ENCODE results near the gene MAB21L2. TPM values are rescaled to one million over a fixed set of nuclear protein-coding genes. Genes with fewer than 3 reads are reported as not detected.
"Not testable (repeated sequence)": the region's sequence is repeated elsewhere in the genome, so short reads cannot be mapped to it uniquely, and the experiment has no call there.

The MAB21L2 gene
- total RNA-seq = 0.13 and 1.3 TPM in 2 replicates

DNA sequence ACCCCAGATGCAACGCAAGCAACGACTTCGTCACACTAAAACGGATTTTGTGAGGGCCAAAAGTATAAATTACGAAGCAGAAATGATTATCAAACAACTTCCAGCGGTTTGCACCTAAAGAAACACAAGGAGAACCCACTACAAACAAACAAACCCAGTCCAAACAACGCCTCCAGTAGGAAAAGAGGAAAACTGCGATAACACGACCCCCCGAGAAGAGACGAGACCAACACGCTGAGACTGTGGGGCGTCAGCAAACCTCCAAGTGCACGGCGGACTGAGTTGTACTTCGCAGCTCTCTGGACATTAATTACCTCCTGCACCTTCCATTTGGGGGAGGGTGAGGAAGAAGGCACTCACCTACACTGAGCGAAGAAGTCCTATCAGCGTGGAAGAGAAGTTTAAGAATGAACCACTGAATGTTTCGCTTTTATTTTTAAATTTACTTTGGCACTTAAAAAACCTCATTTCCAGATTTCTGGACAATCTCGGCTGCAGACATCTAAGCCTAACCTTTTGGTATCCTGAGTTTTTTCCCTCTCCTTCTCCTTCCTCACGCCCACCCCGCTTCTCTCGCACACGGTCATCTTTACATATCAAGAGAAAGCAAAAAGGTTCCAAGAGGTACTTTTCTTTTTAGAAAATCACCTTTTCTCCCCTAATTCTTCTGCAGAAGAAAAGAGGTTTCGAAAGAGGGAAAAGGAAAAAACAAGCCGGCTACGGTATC is at the start of gene MAB21L2:
MAB21L2 (plus strand) TSS at position 6 of the 727 bp plus-strand sequence. CDS start 879 bp downstream, outside the sequence.
- DNase-seq (ENCODE audit: low read depth in 2 of 2) = peak in 1 of 2 donors; percentile 54

DNA sequence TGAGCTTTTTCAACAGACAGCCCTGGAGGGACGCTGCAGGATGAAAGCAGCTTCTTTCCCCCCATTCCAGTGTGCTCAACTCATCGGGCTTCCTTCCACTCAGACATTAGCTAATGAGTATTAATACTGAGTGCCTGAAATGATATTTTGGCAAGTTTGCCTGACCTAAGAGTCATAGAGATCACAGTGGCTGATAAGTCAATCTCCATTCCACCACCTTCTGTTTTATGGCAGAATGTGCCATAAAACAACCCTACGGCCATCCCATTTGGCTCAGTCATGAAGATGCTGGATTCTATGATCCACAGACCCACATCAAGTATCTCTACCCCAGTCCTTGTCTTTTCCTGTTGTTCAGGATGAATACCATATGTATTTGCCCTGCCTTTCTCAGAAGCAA is 48.3 kb upstream of the MAB21L2 start:
- DNase-seq (ENCODE audit: low read depth in 2 of 2) = no peak

DNA sequence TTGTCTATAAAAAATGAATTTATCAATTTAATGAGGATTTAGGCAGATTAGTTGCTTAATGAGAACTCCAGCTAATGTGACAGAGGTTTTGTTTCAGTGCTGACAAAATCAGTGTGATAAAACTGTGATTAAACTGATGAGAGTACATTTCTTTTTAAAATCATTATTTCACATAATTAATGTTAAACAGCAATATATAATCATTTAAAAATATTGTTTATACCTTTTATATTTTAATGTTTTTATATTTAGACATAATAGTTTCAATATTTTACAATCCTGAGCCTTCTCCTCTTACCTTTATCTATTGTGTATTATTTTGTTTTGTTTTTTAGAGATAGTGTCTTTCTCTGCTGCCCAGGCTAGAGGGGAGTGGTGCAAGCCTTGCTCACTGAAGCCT is 47.1 kb upstream of the MAB21L2 start:
- no peak for DNase-seq (ENCODE audit: low read depth in 2 of 2)

DNA sequence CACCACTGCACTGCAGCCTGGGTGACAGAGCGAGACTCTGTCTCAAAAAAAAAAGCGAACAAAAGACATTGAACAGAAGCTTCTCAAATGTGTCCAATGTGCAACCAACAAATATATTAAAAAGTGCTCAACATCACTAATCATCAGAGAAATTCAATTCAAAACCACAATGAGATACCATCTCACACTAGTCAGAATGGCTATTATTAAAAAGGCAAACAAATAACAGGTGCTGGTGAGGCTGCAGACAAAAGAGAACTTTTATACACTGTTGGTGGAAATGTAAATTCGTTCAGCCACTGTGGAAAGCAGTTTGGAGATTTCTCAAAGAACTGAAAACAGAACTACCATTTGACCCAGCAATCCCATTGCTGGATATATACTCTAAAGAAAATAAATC is 44.0 kb upstream of the MAB21L2 start:
- not testable (repeated sequence) for DNase-seq (ENCODE audit: low read depth in 2 of 2)

DNA sequence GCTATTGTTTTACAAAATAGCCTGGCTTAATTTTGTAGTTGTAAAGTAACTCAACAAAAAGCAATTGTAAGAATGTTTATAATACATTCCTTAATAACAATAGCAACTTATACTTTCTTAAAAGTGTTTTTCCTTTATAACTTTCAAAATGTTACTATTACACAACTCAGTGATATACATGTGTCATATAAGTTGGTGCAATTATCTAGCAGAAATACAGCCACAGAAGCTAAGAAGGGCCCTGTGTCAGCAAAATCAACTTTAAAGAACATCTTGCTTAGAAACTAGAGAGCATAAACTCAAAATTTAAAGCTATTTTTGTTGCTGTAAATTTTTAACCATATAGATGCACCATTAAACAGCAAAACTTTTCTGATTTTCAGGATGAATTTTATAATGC is 41.4 kb upstream of the MAB21L2 start:
- DNase-seq (ENCODE audit: low read depth in 2 of 2) = no peak

DNA sequence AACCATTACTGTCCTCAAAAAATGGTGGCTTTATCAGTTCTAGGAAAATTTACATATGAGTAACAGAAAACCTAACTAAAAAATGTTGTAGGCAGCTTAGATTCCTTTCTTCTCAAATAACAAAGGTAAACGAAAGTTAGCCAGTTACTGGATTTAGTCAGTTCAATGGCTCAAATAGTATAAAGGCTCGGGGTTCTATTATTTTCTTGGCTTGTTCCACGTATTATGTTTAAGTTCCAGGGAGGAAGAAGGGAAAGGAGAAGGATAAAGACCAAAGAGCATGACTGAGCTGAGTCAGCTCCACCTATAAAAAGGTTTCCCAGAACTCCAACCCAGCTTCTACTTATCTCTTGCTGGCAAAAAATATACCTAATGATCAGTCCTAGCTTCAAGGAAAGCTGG is 41.0 kb upstream of the MAB21L2 start:
- DNase-seq (ENCODE audit: low read depth in 2 of 2) = no peak

DNA sequence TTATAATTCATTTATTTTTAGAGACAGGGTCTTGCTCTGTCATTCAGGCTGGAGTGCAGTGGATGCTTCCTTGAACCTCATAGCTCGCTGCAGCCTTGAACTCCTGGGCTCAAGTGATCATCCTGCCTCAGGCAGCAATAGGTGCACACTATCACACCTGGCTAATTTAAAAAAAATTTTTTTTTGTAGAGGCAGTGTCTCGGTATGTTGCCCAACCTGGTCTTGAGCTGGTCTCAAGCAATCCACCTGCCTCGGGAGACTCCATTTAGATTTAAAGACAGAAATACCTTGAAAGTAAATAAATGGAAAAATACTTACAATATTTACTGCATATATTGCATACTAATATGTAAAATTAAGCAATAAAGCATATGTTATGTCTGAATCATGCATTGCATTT is 40.3 kb upstream of the MAB21L2 start:
- no peak for DNase-seq (ENCODE audit: low read depth in 2 of 2)

DNA sequence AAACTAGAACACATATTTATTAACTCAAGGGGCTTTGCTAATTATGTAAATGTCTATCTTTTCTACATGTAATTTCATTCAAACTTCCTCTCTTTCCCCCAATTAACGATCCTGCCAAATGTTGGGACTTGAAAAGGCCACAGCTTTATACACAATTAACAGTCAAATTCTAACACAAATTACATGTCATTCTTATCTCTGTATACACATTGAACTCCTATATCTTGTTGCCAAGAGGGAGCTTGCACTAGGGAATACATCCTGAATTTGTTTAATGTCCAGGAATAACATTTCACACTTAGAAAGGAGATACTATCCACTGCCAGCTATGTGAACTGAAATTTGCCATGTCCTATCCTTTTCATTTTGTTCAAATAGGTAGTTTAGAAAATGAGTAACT is 38.9 kb upstream of the MAB21L2 start:
- peak in 1 of 2 donors; percentile 2 for DNase-seq (ENCODE audit: low read depth in 2 of 2)

DNA sequence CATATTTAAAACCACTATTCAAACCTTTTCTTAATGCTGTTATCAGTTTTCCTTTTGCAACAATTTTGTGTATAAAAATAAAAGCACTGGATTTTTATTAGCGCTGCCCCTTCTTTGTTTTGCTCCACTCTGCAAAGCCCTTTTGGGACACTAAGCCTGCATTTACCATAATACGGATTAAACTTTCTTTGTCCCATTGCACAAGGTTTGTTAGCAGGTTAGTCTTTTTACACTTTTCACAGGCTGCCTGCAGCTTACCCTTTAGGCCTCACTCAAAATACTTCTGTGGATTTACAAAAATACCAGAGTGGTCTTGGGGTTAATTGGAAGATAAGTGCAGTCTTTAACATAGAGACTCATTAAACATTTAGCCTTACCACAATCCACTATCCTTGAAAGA is 35.7 kb upstream of the MAB21L2 start:
- no peak for DNase-seq (ENCODE audit: low read depth in 2 of 2)

DNA sequence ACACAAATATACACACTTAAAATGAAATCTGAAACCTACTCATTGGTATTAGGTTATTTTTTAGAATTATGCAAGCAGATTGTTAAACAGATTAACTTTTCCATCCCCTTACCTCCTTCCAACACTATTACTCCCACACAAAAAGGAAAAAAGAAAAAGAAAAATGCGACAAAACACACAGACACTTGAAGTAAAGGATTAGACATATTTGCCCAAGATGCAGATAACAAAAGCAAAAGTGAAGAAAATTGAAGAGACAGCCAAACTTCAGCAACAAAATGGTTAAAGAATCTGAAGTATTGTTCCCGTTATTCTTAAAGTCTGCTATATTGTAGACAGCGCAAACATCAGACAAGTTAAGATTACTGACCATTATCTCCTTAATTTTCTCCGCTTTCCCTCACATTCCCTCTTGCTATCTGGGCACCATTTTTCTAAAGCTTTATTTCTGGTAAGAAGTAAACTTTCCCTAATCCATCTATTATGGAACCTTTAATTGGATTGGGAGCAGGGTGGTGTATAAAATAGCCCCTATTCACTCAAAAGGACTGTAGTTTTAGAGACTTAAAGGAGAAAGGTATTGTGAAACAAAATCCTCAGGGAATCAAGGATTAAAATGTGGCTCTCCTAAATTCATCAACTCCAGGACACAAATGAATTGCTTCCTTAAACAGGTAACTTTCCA is 34.7 kb upstream of the MAB21L2 start:
- no peak for DNase-seq (ENCODE audit: low read depth in 2 of 2)

DNA sequence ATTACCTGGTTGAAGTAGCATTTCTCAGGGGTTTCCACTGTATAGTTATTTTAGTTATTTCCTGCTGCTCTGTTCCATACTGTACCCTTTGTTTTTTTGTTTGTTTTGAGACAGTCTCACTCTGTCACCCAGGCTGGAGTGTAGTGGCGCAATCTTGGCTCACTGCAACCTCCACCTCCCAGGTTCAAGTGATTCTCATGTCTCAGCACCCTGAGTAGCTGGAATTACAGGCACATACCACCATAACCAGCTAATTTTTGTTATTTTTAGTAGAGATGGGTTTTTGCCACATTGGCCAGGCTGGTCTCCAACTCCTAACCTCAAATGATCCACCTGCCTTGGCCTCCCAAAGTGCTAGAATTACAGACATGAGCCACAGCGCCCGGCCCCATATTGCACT is 24.1 kb upstream of the MAB21L2 start:
- DNase-seq (ENCODE audit: low read depth in 2 of 2) = not testable (repeated sequence)

DNA sequence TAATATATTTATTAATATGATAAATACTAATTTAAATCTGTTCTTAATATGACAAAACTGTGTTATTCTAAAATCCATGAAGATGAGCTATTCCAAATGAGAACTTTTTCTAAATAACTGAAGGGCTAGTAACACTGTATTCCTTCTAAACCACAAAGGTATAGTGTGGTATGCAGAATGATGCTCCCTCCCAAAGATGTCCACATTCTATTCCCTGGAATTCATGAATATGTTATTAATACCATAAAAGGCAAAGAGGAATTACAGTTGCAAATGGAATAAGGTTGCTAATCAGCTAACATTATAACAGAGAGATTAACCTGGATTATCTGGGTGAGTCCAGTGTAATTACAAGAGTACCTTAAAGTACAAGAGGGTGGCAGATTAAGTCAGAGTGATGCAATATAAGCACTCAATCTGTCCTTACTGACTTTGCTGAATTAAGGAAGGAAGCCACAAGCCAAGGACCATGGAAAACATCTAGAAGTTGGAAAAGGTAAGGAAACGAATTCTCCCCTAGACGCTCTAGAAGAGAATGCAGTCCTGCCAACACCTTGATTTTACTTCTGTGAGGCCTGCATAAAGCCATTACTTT is 20.7 kb upstream of the MAB21L2 start:
- DNase-seq (ENCODE audit: low read depth in 2 of 2) = no peak

DNA sequence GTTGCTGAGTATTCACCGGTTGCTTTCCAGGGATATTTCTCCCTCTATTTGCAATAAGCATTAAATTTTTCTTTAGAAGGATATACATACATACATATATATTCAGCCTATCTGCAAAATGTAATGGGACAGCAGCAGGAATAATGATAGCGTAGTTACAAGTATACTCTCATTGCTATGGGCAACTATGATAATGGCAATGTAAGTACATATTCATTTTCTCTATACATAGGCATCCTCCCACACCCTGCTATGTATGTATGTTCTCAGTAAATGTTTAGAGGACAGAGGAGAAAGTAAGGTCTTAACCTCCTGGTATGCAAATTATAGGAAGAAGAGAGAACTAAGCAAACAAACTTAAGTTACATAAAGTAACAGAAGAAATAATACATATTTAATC is 19.7 kb upstream of the MAB21L2 start:
- DNase-seq (ENCODE audit: low read depth in 2 of 2) = no peak

DNA sequence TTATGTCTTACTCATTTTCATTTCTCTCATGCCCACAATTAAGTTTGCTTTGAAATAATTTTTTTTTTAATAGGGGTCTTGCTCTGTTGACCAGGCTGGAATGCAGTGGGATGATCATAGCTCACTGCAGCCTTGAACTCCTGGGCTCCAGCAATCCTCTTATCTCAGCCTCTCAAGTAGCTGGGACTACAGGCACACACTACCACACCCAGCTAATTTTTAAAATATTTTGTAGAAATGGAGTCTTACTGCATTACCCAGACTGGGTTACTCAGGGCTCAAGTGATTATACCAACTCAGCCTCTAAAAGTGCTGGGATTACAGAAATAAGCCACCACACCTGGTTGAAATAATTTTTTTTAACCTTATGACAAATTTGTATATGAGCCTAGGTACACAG is 19.2 kb upstream of the MAB21L2 start:
- DNase-seq (ENCODE audit: low read depth in 2 of 2) = no peak

DNA sequence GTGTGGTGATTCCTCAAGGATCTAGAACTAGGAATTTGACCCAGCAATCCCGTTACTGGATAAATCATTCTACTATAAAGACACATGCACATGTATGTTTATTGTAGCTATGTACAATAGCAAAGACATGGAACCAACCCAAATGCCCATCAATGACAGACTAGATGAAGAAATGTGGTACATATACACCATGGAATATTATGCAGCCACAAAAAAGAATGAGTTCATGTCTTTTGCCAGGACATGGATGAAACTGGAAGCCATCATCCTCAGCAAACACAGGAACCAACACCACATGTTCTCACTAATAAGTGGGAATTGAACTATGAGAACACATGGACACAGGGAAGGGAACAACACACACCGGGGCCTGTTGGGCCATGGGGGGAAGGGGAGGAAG is 17.0 kb upstream of the MAB21L2 start:
- not testable (repeated sequence) for DNase-seq (ENCODE audit: low read depth in 2 of 2)

DNA sequence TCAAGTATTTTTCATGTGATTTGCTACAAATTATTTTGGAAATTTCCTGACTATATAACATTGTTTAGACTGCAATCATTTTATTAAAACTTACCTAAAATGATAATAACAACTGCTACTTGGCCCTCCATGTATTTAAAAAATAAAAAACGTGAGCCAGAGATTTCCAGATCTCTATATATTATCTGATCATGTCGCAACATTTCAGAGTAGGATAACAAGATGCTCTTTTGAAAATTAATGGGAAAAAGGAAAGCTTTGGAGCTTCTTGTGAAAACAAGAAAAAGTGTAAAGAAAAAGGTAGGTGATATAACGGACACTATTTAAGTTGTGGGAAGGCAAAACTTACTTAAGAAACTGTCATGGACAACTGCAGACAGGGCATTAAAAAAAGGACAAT is 14.9 kb upstream of the MAB21L2 start:
- DNase-seq (ENCODE audit: low read depth in 2 of 2) = no peak

DNA sequence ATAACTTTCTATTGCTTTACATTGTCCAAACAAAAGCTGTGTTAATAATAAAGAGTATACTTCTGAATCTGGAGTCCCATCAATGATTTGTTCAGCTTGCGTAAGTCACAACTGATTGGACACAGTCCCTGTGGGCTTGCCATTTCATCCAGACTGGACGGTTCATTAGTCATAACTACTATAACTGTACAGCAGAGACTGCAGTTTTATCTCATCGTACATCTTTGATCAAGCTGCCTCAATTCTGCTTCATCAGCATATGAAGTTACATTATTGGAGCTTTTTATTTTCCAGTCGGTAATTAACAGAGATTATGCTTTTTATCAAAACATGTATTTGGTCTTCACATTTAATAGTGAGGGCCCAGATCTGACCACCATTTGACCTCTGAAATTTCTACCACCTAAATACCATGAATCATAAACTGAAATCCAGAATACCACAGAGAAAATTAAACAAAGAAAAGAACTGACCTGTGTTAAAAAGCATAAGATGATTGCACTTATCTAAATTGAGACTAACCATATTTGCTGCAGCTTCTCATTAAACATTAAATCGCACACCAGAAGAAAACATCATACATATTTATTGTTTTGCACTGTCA is 12.5 kb upstream of the MAB21L2 start:
- DNase-seq (ENCODE audit: low read depth in 2 of 2) = no peak

DNA sequence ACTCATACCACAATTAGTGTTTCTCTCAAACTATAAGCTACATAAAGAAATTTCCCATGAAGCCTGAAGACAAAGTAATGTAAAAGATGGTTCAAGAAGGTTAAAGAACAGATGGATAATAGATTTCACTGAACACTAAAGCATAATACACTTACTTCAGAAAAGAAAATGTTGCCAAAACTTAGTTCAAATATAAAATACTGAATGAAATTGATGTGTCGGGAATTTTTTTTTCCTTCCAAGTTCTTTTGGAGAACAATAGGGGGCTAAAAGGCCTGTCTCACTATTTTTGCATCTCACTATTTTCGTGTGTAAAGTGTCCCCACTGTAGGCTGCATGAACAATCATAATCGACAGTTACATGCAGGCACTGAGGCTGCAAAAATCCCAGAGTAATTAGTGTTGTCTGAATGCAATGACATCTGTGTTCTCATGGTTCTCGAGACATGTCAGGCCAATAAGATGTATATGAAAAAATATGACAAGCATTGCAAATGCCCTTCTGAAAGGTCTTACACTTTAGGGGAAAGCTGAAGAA is 11.9 kb upstream of the MAB21L2 start:
- DNase-seq (ENCODE audit: low read depth in 2 of 2) = no peak

DNA sequence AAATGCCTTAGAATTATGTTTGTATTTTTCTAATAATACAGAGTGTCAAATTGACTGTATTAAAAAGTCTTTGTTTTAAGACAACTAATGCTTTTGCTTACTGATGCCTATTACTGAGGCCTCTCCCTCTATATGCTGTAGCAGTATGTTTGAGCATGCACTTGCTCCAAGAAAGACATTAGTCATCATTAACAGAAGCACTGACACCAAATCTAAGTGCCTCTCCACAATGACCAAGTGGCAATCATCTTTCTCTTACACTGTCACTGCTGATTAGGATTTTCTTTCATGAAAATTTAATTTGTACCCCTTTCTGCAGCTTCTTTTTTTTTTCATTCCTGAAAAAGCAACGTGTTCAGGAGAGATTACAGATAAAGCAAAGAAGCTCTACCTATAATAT is 11.1 kb upstream of the MAB21L2 start:
- no peak for DNase-seq (ENCODE audit: low read depth in 2 of 2)

DNA sequence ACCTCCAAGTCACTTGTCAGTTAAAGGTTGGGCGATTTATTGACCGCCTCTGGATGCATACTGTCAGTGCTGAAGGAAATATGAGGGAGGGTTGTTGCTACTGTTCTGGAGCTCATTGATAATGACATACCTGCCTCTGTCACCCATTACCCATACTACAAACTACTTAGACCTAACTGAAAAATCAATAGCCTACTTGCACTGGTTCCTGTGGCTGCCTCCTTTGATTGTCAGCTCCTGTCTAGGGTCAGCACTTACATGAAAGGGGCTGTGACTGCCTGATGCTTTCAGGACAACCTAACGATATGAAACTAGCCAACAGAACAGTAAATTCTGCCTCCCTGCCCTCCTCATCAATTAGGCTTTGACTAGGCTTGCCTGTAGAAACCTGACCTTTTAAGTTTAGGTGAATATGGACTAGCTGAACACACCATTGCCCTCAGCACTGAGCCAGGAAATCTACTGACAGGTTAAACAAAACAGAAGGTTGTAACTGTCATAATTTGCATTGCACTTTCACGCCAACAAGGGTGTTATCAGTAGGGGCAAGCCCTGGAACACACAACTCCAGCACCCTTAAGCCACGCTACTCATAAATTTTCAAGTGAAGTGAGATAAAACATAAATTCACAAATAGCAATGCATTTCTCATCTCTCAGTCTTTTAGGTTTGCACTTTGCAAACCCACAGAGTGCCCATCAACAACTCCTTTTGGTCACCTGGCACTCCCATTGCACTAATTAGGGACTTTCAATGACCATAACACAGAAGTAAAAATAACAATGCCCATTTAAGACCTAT is 9.0 kb upstream of the MAB21L2 start:
- DNase-seq (ENCODE audit: low read depth in 2 of 2) = no peak

DNA sequence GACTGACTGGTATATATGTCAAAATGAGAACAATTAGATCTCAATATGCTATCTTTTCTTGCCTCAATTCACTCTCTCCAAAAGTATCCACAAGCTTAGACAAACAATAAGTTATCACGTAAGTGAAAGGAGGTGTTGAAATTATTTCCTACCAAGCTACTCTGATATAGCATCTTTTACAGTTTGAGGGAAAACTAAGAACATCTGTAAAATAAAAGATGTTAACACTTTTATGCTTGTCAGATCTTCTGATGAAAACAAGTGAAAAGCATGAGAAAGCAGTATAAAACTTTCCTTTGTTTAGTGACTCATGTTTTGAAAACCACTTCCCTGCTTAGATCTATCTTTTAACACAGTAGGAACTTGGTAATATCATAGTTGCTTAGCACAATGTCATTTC is 8.4 kb upstream of the MAB21L2 start:
- peak in 1 of 2 donors; percentile 45 for DNase-seq (ENCODE audit: low read depth in 2 of 2)

Measured in dermis microvascular lymphatic vessel endothelial cell (primary cell).